ENCODE measurements around the gene UMODL1.

Gene UMODL1

DNA sequence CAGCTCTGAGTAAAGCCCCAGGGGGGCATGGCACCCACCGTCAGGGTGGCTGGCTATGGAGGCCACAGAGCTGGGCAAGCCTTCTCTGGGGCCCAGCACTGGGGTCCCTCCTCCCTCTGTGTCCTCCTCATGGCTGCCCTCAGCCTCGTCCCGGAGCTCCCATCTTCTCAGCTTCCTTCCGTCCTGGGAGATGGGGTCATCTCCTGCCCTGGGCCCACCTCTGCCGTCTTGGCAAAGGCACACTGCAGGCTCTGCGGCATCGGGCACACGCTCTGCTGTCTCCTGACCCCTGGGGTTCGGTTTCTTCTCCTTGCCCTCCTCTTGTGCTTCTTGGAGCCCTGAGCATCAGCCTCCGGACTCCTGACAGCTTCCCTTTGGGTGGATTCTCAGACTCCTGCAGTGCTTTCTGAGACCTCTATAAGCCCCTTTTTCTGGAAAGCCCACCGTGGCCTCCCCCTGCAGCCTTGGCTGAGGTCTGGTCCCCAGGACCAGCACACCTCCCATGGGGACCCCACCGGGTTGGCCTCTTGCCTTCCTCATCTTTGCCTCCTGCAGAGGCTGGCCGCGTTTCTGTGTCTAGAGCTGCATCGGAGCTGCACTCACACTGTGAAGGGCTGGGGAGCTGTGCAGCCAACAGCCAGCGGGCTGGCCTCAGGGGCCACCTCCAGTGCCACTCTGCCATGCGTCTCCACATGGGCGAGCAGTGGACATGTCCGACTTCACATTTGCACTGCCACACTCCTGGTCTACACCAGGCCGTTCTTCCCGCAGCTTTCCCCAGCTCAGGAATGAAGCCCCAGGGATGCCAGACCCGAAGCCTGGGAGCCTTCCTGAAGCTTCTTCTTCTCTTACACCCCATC lies 11.6 kb downstream of the UMODL1 start:
- no peak for DNase-seq

DNA sequence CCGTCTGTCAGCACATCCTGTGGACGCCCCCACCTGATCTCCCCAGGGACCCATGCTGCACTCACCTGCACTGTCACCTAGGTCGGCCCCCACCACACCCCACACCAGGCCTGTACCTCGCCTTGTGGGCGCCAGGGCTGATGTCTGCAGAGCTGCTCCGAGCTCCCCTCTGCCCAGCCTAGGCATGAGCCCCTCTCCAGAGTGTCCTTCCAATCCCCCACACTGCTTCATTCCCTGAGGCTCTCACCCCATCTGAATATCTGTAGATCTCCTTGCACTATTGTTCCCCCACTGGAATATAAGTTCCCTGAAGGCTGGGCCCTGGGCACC lies 12.2 kb downstream of the UMODL1 start:
- DNase-seq, result no peak

DNA sequence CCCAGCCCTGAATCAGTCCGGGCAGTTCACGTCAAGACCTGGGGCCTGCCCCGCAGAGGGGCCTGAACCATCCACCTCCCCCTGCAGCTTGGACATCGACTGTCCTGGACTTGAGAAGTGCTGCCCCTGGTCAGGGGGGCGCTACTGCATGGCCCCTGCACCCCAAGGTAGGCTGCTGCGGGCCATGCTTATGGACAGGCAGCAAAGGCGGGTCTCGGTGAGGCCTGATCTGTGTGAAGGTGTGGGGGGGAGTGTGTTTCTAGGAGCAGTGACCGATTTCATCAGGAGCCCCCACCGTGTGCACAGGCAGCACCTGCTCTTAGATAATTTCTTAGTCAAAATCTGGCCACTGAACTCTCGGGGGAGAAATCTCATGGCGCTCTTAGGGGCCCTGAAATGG lies 13.0 kb downstream of the UMODL1 start:
- DNase-seq, result no peak

DNA sequence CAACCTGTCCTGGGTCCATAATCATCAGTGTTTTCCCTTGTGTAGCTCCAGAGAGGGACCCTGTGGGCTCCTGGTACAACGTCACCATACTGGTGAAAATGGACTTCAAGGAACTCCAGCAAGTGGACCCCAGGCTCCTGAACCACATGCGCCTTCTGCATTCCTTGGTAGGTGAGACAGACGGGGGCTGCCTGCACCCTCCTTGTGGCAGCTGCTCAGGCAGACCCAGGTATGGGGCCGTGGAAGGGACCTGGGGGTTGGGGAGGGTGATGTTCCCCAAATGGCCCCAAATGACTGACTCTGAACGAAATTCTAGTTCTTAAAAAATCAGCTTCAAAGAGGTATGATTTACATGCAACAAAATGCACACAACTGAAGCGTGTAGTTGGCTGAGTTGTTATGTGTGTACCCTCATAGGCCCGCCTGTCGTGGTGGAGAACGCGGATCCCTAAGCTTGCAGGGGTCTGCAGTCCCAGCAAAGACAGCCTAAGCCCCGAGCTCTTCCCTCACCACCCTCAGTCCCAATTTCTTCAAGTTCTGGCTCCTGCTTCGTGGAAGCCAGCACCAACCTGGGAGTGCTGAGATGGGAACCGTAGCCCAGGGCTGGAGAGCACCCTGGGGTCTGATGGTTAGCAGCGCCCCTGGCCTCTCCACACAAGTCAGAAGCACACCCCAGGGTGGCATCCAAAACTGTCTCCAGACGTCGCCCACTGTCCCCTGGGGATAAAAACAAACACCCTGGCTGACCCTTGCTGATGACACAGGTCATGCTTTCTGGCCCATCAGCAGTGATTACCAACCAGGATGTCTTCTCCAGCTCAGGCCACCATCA lies 14.3 kb downstream of the UMODL1 start:
- no peak for DNase-seq

DNA sequence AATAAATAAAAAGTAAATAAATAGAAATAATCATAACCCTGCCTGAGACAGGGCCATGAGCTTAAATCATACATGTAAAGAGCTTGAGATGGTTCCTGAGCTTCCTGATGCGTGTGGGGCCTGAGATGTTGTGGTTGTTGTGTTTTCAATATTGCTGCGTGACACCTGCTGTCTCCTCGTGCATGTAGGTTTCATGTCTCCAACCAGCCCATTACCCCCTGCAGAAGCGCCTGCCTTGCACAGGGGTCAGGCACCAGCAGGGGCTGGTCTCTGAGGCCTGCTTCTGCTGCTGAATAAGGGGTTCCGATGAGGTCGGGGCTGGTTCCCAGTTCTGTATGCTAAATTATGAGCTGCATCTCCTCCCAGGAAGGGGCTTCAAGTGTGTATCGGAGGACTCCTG lies 15.9 kb downstream of the UMODL1 start:
- no peak for DNase-seq

DNA sequence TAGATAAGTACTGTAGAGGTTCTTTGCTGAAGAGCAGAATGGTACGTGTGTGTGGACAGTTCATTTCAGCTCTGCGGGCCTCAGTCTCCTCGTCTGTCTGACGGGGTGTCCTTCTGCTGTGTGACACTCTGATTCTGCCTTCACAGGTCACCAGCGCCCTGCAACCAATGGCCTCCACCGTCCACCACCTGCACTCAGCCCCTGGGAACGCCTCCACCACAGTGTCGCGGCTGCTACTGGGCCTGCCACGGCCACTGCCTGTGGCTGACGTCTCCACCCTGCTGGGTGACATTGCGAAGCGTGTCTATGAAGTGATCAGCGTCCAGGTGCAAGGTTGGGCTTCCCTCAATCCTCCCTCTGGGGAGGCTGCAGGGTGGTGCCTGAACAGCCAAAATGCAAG lies 17.0 kb downstream of the UMODL1 start:
- no peak for DNase-seq

DNA sequence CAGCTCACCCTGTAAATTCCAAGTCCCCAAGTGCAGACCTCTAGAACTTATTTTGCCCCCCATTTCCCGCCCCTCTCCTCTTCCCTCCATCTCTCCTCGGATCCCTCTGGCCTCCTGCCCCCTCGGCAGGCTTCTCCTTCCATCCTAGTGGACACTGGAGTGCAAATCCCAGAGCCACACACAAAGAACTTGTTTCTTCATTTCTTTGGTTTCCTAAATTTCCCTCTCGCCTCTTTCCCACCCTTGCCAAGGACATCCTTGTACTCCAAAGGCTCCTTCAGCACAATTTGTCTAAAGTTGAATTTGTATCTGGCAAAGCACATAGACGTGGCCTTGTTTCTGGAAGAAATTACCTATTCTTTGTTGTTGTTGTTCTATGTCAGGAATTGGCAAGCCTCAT lies 17.5 kb downstream of the UMODL1 start:
- no peak for DNase-seq

DNA sequence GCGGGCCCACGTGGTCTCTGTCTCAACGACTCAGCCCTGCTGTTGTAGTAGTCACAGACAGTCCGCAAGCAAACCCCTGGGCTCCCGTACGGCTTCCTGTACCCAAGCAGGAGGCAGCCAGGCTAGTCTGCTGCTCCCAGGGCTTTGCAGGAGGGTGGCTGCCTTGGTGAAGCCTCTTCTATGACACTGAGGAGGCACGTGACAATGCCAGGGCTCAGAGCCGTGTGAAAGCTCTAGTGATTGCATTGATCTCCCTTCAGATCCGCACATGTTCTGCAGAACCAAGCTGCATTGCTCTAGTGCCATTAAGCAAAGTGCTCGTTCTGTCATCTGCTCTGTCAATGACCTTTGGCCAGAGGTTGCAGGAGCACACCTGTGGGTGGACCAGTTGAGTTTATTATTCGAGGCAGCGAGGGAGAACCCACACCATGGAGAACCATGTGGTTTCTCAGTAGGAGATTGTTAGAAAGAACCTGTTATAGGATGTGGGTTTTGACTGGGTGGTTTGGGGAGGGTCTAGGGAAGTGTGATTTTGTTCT lies 18.0 kb downstream of the UMODL1 start:
- no peak for DNase-seq

DNA sequence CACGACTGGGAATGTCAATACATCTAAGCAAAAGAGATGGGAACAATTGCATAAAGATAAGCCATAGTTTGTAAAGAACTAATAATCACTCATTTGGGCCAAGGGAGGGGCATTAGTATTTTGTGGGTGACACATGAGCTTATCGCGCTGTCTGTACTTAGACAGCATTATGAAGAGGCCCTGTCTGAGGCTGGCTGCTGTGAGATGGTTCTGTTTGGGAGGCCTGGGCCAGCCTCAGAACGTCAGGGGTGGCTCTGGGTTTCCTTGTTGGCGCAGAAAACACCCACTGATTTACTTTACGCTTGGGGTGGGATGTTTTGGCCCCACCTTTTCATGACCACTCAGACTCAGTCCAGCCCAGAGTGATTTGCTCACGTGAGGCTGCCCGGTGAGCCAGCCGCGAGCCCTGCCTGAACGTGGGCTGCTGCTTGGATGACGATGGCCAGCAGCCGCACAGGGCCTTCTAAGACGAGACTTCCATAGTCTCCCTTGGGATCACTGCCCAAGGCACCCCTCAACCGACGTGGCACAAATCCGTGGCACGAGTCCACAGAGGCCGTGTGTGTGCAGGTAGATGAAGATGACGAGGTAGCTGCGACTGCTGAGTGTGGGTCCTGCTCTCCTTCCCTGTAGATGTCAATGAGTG lies 18.7 kb downstream of the UMODL1 start:
- DNase-seq, result no peak

DNA sequence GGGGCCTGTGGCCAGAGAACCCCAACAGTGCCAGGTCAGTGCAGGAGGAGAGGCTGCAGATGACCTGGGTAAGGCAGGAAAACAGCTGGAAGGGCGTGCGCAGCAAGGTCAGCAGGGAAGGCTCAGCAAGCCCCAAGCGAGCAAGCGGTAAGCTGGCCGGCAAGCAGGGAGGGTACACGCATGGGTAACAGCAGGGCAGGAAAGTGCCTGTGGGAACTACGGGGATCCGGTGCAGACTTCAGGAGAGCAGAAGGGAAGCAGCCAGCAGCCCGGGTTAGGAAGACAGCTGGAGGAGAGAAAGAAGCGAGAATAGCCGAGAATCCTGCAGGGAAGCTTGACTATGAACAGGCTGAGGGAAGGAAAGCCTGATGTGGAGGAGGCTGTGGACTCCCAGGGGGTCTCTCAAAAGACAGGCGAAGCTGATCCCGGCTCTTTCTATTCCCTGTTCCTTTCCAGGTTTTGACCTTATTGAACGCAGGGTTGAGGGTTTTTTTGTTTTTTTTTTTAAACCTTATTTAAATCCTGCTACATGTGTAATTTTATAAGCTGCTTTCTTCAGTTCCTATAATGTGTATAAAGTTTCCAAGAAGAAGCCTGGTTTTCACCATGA lies 20.9 kb downstream of the UMODL1 start:
- no peak for DNase-seq

DNA sequence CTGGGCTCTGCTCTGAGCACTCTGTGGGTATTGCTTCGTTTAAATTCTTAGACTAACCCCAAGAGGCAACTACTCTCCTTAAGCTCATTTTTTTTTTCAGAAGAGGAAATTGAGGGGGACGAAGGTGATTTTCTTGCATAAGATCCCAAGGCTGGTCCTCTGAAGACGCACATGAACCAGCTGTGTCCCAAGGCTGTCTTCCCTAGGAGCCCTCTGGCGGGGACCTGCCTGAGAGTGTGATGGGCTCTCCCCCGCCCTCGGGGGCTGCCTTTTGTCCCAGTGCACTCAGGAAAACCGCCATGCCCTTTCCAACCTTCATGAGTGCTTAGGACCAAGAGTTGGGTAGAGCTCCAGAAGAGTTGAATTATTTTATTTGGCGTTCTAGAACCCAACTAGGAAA lies 21.7 kb downstream of the UMODL1 start:
- DNase-seq, result no peak

DNA sequence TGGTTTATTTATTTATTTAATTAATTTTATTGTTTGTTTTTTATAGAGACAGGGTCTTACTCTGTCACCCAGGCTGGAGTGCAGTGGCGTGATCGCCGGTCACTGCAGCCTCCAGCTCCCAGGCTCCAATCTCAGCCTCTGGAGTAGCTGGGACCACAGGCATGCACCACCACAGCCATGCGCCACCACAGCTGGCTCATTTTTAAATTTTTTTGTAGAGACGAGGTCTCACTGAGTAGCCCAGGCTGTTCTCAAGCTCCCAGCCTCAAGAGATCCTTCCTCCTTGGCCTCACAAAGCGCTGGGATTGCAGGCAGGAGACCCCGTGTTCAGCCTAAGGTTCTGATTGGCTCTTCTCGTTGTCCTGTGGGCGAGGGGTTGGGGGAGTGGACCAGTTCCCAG lies 22.1 kb downstream of the UMODL1 start:
- DNase-seq, result no peak

DNA sequence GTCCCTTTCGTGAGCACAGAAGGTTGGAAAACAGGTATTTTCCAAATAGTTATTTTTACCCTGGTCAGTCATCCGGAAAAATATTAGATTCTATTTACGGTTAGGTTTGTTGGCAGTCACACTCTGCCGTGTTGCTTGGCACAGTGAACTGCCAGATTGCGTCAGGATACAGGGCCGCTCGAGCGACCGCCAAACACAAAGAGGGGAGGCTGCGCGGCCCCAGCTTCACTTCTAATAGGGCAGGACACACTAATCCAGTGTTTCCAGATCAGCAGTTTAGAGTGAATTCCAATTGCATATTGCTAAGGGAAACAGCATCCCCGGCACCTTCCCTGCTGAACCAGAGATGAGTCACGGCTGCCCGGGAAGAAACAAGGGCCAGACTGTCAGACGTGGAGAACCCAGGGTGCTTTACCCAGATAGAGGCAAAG lies 22.9 kb downstream of the UMODL1 start:
- no peak for DNase-seq

DNA sequence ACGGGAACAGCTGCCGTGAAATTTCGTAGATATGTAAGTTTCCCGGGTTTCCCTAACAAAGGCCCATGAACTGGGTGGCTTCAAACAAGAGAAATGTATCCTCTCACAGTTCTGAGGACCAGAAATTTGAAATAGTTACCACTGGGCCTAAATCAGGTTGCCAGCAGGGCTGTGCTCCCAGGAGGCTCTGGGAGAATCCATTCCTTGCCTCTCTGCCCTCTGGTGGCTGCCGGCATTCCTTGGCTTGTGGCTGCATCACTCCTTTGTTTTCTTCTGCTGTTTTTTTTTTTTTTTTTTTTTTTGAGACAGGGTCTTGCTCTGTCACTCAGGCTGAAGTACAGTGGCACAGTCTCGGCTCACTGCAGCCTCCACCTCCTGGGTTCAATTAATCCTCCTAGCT lies 23.7 kb downstream of the UMODL1 start:
- no peak for DNase-seq

DNA sequence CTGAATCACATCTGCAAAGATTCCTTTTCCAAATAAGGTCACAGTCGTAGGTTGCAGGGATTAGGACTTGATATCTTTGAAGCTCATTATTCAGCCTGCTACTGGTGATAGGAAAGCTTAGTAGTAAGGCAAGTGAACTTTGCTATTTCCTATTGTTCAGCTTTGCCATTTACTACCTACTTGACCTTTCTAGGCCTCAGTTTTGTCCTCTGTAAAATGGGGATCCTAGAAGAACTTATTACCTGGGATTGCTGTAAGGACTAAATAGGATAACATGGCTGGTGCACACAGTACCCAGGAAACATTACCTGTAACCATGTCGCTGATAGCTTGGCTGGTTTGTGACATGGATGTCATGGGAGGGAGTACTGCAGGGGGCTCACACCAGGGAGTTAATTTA lies 24.5 kb downstream of the UMODL1 start:
- no peak for DNase-seq

DNA sequence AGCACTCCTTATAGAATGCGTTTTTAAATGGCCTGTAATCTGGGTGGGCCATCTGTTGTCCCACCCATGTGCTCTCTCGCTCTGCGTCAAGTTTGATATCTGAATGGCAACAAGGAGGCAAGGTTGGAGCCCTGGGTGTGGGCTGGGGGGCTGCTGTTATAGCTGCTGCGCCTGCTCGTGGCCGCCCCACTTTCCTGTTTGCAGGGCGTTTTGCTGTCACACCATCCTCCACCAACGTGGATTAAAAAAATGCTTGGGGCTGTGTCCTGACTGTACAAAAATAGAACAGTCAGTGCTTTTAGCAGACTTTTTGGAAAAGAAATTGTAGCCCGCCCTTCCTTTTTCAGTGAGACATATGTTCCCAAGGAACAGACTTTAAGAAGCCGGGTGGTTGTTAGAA lies 25.4 kb downstream of the UMODL1 start:
- no peak for DNase-seq

DNA sequence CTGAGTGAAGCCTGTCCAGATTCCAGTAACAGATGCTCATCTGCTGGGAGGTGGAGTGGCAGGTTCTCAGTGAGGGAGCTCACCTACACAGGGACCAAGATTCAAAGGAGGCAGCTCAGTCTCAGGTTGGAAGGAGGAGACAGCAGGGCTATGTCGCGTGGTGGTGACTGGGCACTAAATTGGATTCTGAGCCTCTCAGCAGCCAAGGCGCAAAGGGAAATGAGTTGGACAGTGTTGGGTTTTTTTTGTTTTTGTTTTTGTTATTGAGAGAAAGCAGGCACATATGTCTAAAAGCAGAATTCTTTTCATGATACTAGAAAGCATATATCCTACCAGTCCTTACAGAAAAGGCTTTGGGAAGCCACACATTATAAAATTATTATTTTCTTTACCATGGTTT lies 26.2 kb downstream of the UMODL1 start:
- no peak for DNase-seq

DNA sequence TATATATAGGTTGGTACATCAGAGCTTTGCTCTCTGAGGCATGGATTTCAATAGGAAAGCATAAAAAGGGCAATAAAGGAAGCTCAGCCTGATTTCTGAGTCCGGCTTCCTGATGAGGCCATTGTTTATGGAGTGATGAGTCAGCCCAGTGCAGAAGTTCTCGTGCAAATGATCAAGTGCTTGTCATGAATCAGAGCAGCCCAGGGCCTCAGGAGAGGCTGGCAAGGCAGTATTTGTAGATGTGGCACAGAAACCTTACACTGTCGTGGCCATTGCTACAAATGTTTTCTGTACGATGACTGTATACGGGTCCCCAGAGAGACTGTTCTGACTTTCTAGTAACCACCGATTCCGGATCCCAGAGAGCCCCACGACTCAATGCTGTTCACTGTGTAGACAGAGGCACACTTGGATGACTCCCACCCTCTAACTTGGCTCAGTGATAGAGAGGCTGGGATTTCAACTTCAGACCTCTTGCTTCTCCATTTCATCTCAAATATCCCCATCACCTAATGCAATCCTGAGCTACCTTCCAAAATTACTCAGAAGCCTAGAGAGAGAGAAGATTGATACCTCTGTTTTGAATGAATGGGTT lies 26.8 kb downstream of the UMODL1 start:
- no peak for DNase-seq

DNA sequence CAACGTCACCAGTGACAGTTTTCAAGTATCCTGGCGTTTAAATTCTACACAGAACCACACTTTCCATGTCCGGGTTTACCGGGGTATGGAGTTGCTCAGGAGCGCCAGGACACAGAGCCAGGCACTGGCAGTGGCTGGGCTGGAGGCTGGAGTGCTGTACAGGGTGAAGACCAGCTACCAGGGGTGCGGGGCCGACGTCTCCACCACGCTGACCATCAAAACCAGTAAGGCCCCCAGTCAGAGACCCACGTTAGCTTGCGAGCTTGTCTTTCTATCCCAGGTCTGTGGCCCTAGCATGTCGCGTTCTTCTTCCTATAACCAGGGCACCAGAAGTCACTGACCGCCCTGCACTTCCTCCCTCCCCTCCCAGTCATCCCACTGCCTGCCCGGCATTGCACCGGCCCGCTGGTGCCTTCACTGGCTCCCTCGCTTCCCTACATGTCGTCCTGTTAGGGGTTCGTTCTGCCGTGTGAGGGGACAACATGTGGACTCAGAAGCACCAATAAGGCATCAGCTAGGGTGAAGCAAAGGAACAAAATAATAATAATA lies 27.9 kb downstream of the UMODL1 start:
- DNase-seq, result no peak

DNA sequence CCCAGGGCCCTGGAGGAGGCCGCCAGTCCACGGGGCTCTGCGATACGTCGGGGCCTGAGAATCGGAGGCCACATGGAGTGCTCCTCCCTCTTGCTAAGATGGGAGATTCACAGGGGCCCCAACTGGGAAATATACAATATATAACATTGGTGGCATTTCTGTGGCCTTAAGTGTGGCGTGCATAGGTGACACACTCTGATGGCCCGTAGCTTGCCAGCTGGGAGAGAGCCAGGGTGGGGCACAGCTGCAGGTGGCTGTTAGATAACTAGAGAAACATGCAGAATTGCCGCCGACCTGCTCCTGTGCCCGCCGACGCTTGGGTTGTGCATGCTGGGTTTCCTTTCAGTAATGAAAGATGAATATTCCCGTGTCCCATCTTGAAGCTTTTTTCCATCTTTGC lies 30.1 kb downstream of the UMODL1 start:
- no peak for DNase-seq

DNA sequence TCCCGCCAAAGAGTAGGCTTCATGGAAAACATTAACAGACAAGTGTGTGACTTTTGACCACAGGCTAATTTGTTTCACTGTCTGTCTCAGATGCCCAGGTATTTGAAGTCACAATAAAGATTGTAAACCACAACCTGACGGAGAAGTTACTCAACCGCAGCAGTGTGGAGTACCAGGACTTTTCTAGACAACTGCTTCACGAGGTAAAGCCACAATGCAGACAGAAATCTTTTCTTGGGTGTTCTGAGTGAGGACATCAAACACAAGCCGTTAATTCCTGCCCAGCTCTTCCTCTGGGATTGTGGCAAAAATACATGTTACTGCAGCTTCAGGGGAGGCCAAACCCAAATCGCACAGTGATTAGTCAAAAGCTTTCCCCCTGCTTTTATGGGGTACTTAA lies 31.0 kb downstream of the UMODL1 start:
- no peak for DNase-seq

DNA sequence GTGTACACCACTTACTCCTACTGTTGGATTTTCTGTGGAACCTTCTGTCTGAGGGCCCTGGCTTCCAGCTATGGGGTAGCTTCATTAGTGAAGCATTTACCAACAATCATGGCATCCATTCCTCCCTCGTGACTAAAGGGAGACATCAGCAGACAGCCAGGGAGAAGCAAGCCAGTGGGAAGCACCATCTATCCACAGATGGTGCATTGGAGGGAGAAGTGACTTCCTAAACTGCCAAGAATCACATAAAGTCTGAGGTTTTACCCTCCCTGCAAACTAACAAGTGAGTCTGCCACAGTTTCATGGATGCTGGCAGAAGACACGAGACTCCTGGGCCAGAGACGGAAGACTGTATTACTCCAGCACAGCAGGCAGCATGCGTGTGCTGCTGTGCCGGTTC lies 31.4 kb downstream of the UMODL1 start:
- no peak for DNase-seq

DNA sequence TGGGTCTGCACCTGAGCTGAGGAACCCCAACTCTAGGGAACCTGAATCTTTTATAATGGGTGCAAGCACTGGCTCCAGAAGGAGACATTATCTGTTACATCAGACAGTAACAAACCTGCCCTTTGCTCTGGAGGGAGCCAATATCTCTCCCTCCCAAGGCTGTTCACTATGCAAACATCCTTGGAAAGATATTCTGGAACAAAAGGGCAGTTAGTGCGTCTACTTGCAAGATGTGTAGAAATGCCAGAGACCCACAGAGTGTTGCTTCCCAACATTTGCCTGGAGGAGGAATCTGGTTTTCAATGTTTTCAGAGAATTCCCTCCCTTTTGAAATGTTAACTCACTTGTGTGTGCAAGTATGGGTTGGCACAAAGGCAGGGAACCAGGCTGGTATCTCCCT lies 31.9 kb downstream of the UMODL1 start:
- DNase-seq, result no peak
